GM23338 (cell line): ENCODE results near the gene ASCL2.

ENCODE experiments used
- CREB1 ChIP-seq: fragments of 250-450 bp; sonication (Bioruptor Pico); IDR thresholded peaks from 2 replicates; pipeline ENCODE4 v1.5.0; 2020; ENCODE audit warnings: low read depth, mild to moderate bottlenecking, moderate library complexity
- CTCF ChIP-seq, 2 experiments: fragments of 200-600 bp in 1 of 2; sonication (generic) in 1 of 2; conservative IDR thresholded peaks; 2 replicates each; pipeline versions ENCODE4 v1.5.1 to v1.6.1; 2016 to 2017; ENCODE audit warnings: antibody characterized with exemption in 2 of 2, low read depth in 2 of 2, mild to moderate bottlenecking in 2 of 2, moderate library complexity in 1 of 2
- ETS1 ChIP-seq: IDR thresholded peaks from 2 replicates; pipeline ENCODE4 v1.6.1; 2016; ENCODE audit warnings: antibody characterized with exemption
- EZH2 ChIP-seq: fragments of 200-600 bp; sonication (generic); IDR thresholded peaks from one replicate; pipeline ENCODE4 v1.8.0; 2017; ENCODE audit warnings: antibody characterized with exemption, mild to moderate bottlenecking, low read depth; ENCODE audit not compliant: unreplicated experiment
- EZH2phosphoT487 ChIP-seq: fragments of 200-600 bp; sonication (generic); IDR thresholded peaks from one replicate; pipeline ENCODE4 v1.8.1; 2018; ENCODE audit warnings: antibody characterized with exemption; ENCODE audit not compliant: unreplicated experiment
- JUNB ChIP-seq: IDR thresholded peaks from one replicate; pipeline ENCODE4 v1.6.1; 2016; ENCODE audit warnings: antibody characterized with exemption; ENCODE audit not compliant: unreplicated experiment
- POLR2AphosphoS5 ChIP-seq: IDR thresholded peaks from 2 replicates; pipeline ENCODE4 v1.6.1; 2016; ENCODE audit warnings: antibody characterized with exemption, low read depth
- REST ChIP-seq: IDR thresholded peaks from one replicate; pipeline ENCODE4 v1.6.1; 2018; ENCODE audit warnings: antibody characterized with exemption; ENCODE audit not compliant: unreplicated experiment
- TF ChIP-seq, protein P1 (sequence below): fragments of 250-450 bp; sonication (Bioruptor Pico); IDR thresholded peaks from 2 replicates; pipeline ENCODE4 v1.5.0; 2020; ENCODE audit warnings: mild to moderate bottlenecking, moderate library complexity

- TF ChIP-seq CTCF (conservative IDR thresholded peaks at IDR 0.05; ENCODE audit: low read depth in 2 of 2) (no peak), EZH2 (no peak), POLR2AphosphoS5 (no peak), CREB1 (no peak), JUNB (no peak), REST (no peak), ETS1 (no peak), EZH2phosphoT487 (no peak)
- TF ChIP-seq, protein P1, sequence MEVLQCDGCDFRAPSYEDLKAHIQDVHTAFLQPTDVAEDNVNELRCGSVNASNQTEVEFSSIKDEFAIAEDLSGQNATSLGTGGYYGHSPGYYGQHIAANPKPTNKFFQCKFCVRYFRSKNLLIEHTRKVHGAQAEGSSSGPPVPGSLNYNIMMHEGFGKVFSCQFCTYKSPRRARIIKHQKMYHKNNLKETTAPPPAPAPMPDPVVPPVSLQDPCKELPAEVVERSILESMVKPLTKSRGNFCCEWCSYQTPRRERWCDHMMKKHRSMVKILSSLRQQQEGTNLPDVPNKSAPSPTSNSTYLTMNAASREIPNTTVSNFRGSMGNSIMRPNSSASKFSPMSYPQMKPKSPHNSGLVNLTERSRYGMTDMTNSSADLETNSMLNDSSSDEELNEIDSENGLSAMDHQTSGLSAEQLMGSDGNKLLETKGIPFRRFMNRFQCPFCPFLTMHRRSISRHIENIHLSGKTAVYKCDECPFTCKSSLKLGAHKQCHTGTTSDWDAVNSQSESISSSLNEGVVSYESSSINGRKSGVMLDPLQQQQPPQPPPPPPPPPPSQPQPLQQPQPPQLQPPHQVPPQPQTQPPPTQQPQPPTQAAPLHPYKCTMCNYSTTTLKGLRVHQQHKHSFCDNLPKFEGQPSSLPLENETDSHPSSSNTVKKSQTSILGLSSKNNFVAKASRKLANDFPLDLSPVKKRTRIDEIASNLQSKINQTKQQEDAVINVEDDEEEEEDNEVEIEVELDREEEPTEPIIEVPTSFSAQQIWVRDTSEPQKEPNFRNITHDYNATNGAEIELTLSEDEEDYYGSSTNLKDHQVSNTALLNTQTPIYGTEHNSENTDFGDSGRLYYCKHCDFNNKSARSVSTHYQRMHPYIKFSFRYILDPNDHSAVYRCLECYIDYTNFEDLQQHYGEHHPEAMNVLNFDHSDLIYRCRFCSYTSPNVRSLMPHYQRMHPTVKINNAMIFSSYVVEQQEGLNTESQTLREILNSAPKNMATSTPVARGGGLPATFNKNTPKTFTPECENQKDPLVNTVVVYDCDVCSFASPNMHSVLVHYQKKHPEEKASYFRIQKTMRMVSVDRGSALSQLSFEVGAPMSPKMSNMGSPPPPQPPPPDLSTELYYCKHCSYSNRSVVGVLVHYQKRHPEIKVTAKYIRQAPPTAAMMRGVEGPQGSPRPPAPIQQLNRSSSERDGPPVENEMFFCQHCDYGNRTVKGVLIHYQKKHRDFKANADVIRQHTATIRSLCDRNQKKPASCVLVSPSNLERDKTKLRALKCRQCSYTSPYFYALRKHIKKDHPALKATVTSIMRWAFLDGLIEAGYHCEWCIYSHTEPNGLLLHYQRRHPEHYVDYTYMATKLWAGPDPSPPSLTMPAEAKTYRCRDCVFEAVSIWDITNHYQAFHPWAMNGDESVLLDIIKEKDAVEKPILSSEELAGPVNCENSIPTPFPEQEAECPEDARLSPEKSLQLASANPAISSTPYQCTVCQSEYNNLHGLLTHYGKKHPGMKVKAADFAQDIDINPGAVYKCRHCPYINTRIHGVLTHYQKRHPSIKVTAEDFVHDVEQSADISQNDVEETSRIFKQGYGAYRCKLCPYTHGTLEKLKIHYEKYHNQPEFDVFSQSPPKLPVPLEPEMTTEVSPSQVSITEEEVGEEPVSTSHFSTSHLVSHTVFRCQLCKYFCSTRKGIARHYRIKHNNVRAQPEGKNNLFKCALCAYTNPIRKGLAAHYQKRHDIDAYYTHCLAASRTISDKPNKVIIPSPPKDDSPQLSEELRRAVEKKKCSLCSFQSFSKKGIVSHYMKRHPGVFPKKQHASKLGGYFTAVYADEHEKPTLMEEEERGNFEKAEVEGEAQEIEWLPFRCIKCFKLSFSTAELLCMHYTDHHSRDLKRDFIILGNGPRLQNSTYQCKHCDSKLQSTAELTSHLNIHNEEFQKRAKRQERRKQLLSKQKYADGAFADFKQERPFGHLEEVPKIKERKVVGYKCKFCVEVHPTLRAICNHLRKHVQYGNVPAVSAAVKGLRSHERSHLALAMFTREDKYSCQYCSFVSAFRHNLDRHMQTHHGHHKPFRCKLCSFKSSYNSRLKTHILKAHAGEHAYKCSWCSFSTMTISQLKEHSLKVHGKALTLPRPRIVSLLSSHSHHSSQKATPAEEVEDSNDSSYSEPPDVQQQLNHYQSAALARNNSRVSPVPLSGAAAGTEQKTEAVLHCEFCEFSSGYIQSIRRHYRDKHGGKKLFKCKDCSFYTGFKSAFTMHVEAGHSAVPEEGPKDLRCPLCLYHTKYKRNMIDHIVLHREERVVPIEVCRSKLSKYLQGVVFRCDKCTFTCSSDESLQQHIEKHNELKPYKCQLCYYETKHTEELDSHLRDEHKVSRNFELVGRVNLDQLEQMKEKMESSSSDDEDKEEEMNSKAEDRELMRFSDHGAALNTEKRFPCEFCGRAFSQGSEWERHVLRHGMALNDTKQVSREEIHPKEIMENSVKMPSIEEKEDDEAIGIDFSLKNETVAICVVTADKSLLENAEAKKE (CRISPR knock-in tag), result no peak
Measured at GRCh38 chr11:2250485-2250884, 19.9 kb downstream of the ASCL2 start.
